GM19043 (cell line): ENCODE results near the gene SCPEP1.
"Not testable (repeated sequence)": the region's sequence is repeated elsewhere in the genome, so short reads cannot be mapped to it uniquely, and the experiment has no call there.

Experiments used
- ATAC-seq: cut with Tn5 transposase; IDR thresholded peaks from one replicate; pipeline ENCODE4 v1.9.1; 2021; ENCODE audit warnings: low read depth; ENCODE audit not compliant: unreplicated experiment

The SCPEP1 gene

GRCh38 chr17:56960596-56961538, 17.1 kb upstream of the SCPEP1 start, which contains the start of gene COIL:
TSS of gene COIL (minus strand) at chr17:56961050. CDS start at chr17:56961019, 31 bp downstream.
- peak; percentile 97 for ATAC-seq

GRCh38 chr17:56965241-56965640, 12.7 kb upstream of the SCPEP1 start:
- ATAC-seq = not testable (repeated sequence)

- ATAC-seq = not testable (repeated sequence)
These were observed 12.2 kb upstream of the SCPEP1 start for GRCh38 chr17:56965681-56966080.

- ATAC-seq = no peak
These were observed 11.6 kb upstream of the SCPEP1 start for GRCh38 chr17:56966338-56966737.

- no peak for ATAC-seq
These were observed 7.0 kb upstream of the SCPEP1 start for GRCh38 chr17:56970974-56971373.

- ATAC-seq = no peak
These were observed 5.7 kb upstream of the SCPEP1 start for GRCh38 chr17:56972111-56972730.

- no peak for ATAC-seq
These were observed 4.4 kb upstream of the SCPEP1 start for GRCh38 chr17:56973520-56973919.

- ATAC-seq = no peak
These were observed 3.9 kb upstream of the SCPEP1 start for GRCh38 chr17:56974055-56974454.

- no peak for ATAC-seq
These were observed 2.3 kb upstream of the SCPEP1 start for GRCh38 chr17:56975656-56976055.

GRCh38 chr17:56976941-56977608, 856 bp upstream of the SCPEP1 start:
- ATAC-seq = no peak

GRCh38 chr17:56978441-56979090, 635 bp downstream of the SCPEP1 start:
- ATAC-seq = peak; percentile 27

GRCh38 chr17:56979091-56979480, 1.2 kb downstream of the SCPEP1 start:
- no peak for ATAC-seq

GRCh38 chr17:56980526-56980925, 2.6 kb downstream of the SCPEP1 start:
- not testable (repeated sequence) for ATAC-seq

- ATAC-seq = no peak
These were observed 4.4 kb downstream of the SCPEP1 start for GRCh38 chr17:56982312-56982711.

- ATAC-seq = no peak
These were observed 5.4 kb downstream of the SCPEP1 start for GRCh38 chr17:56983366-56983765.

GRCh38 chr17:56985371-56986162, 7.6 kb downstream of the SCPEP1 start:
- no peak for ATAC-seq

GRCh38 chr17:56987283-56987834, 9.4 kb downstream of the SCPEP1 start:
- no peak for ATAC-seq

- no peak for ATAC-seq
These were observed 11.1 kb downstream of the SCPEP1 start for GRCh38 chr17:56988901-56989572.

GRCh38 chr17:56992364-56992763, 14.4 kb downstream of the SCPEP1 start:
- ATAC-seq = no peak
